Measurements from ENCODE around the gene GMCL2. TPM values are rescaled to one million over a fixed set of nuclear protein-coding genes. Genes with fewer than 3 reads are reported as not detected.

Gene GMCL2
- total and polyA plus RNA-seq, 4 donors, result not detected

GRCh38 chr5:178203670-178204181, 16.6 kb upstream of the GMCL2 start:
- peaks cover 8 to 20% (median 13%) of the 10 kb centered on the region in 5 donors for H3K4me1 ChIP-seq (ENCODE audit: control insufficient read depth in 5 of 5, insufficient read depth in 5 of 5, low read length in 5 of 5)
- H3K9me3 ChIP-seq (ENCODE audit: control insufficient read depth in 4 of 4, insufficient read depth in 3 of 4, low read length in 3 of 4), result no peaks in the 10 kb centered on the region
- peak overlapping the region in 1 of 2 donors; percentile 81 for H3K9ac ChIP-seq (ENCODE audit: insufficient read depth in 1 of 2, low read length in 2 of 2)
- ATAC-seq (ENCODE audit: insufficient read depth, low FRiP score) (no peak), DNase-seq (no peak)
- H3K27me3 ChIP-seq (ENCODE audit: control insufficient read depth in 3 of 3, insufficient read depth in 3 of 3, low read length in 2 of 3), result no peaks in the 10 kb centered on the region
- H3K4me3 ChIP-seq, result peak overlapping the region; percentile 82
- H3K36me3 ChIP-seq (ENCODE audit: control insufficient read depth in 4 of 4, insufficient read depth in 4 of 4, low read length in 4 of 4), result peaks cover 3 to 21% (median 18%) of the 10 kb centered on the region in 4 donors
- TF ChIP-seq CTCF (IDR thresholded peaks at IDR 0.05; ENCODE audit: control extremely low read depth, extremely low read depth), result no peak
- 13 to 25% methylated on average over 23 to 30 of the region's 30 CpGs for WGBS, 2 donors
- peak overlapping the region in 1 of 2 donors; percentile 35 for H3K27ac ChIP-seq (ENCODE audit: low read depth in 1 of 2, low read length in 1 of 2)

GRCh38 chr5:178202541-178202940, 15.4 kb upstream of the GMCL2 start:
- no peak overlapping the region for H3K4me3 ChIP-seq
- H3K27me3 ChIP-seq (ENCODE audit: control insufficient read depth in 3 of 3, insufficient read depth in 3 of 3, low read length in 2 of 3), result no peaks in the 10 kb centered on the region
- WGBS, 2 donors, result 95 to 96% methylated on average over 10 of the region's 10 CpGs
- peaks cover 8 to 20% (median 12%) of the 10 kb centered on the region in 5 donors for H3K4me1 ChIP-seq (ENCODE audit: control insufficient read depth in 5 of 5, insufficient read depth in 5 of 5, low read length in 5 of 5)
- no peak for TF ChIP-seq CTCF (IDR thresholded peaks at IDR 0.05; ENCODE audit: control extremely low read depth, extremely low read depth)
- no peak for ATAC-seq (ENCODE audit: insufficient read depth, low FRiP score)
- DNase-seq, result no peak
- no peak overlapping the region for H3K27ac ChIP-seq (ENCODE audit: low read depth in 1 of 2, low read length in 1 of 2)
- H3K36me3 ChIP-seq (ENCODE audit: control insufficient read depth in 4 of 4, insufficient read depth in 4 of 4, low read length in 4 of 4), result peaks cover 3 to 14% (median 10%) of the 10 kb centered on the region in 4 donors
- H3K9ac ChIP-seq (ENCODE audit: insufficient read depth in 1 of 2, low read length in 2 of 2), result no peak overlapping the region
- no peaks in the 10 kb centered on the region for H3K9me3 ChIP-seq (ENCODE audit: control insufficient read depth in 4 of 4, insufficient read depth in 3 of 4, low read length in 3 of 4)

- Histone ChIP-seq H3K27me3 (ENCODE audit: control insufficient read depth in 3 of 3, insufficient read depth in 3 of 3, low read length in 2 of 3) (no peaks in the 10 kb centered on the region), H3K9ac (ENCODE audit: insufficient read depth in 1 of 2, low read length in 2 of 2) (no peak overlapping the region), H3K4me1 (ENCODE audit: control insufficient read depth in 5 of 5, insufficient read depth in 5 of 5, low read length in 5 of 5) (peaks cover 6 to 18% (median 10%) of the 10 kb centered on the region in 5 donors), H3K9me3 (ENCODE audit: control insufficient read depth in 4 of 4, insufficient read depth in 3 of 4, low read length in 3 of 4) (no peaks in the 10 kb centered on the region), H3K4me3 (no peak overlapping the region), H3K27ac (ENCODE audit: low read depth in 1 of 2, low read length in 1 of 2) (no peak overlapping the region), H3K36me3 (ENCODE audit: control insufficient read depth in 4 of 4, insufficient read depth in 4 of 4, low read length in 4 of 4) (peaks cover 0 to 14% (median 5%) of the 10 kb centered on the region in 4 donors)
- DNase-seq, result peak in 2 of 3 donors; percentile 30 to 31
- no peak for TF ChIP-seq CTCF (IDR thresholded peaks at IDR 0.05; ENCODE audit: control extremely low read depth, extremely low read depth)
- 11 to 24% methylated on average over 2 of the region's 2 CpGs for WGBS, 2 donors
- ATAC-seq (ENCODE audit: insufficient read depth, low FRiP score), result no peak
These were observed 14.7 kb upstream of the GMCL2 start for GRCh38 chr5:178201927-178202235.

Data from lung (tissue), 12 donors.